ENCODE results near the gene PITPNC1.

GRCh38 chr17:67525239-67526135, 148.4 kb downstream of the PITPNC1 start:
- TF ChIP-seq CTCF (IDR thresholded peaks at IDR 0.05; ENCODE audit: poor library complexity, severe bottlenecking) (no peak), POLR2AphosphoS5 (IDR thresholded peaks at IDR 0.05) (no peak), EZH2 (IDR thresholded peaks at IDR 0.05; ENCODE audit: borderline replicate concordance, insufficient read depth, low read length, poor library complexity, severe bottlenecking) (no peak), RAD21 (conservative IDR thresholded peaks at IDR 0.05) (no peak), TAF1 (IDR thresholded peaks at IDR 0.05; ENCODE audit: low read depth) (no peak), EP300 (conservative IDR thresholded peaks at IDR 0.05; ENCODE audit: poor library complexity, severe bottlenecking) (no peak)

All from neural cell (in vitro differentiated cells).